ENCODE results near the gene RBM10. TPM values are rescaled to one million over a fixed set of nuclear protein-coding genes. Genes with fewer than 3 reads are reported as not detected.

The RBM10 gene
- total and polyA plus RNA-seq, 2 experiments from 2014 or later = 39.5 to 101 TPM

DNA sequence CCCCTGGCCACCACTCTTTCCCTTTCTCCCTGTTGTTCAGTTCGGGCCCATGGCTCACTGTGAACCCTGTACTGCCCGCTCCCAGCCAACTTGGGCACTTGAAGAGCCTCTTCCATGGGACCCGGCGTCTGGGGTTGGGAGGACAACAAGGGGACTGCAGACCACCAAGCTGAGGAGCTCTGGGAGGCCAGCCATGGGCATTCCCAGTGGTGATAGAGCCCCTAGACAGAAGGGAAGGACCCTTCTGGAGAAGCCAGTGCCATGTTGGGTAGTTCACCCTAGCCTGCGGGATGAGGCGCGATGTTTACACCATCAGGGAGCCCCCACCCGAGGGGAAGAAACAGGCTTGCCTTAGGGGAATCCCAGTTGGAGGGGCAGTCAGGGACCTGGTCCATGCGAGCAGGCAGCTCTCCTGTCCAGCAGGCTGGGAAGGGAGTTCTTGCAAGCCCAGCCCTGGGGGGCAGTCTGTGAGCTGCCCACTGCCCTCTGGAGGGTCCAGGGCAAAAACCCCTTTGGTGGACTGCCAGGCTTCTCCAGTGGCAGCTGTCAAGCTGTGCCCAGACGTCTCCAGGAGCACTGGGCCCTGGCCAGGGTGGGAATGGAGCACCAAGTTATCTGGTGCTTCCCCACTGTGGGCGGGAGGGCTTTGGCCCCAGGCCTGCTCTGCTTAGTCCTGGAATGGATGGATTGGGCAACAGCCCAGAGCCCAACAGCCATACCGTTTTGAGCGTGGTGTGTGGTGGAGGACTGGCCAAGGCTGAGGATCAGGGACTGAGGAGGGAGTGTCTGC is 24.9 kb downstream of the RBM10 start:
- H3K4me3 Mint-ChIP-seq = no peak overlapping the region
- no peaks in the 10 kb centered on the region; the same call in 2 of the 3 replicates for H3K4me1 Mint-ChIP-seq
- no peak overlapping the region for H3K27ac Mint-ChIP-seq
- H3K9me3 Mint-ChIP-seq = no peaks in the 10 kb centered on the region; the same call in 2 of the 3 replicates
- no peak for DNase-seq (ENCODE audit: low spot score)
- Histone ChIP-seq H3K79me2 (replicated peaks; ENCODE audit: insufficient read depth) (peaks cover 14% of the 10 kb centered on the region; the same call in 1 of the 2 replicates), H4K20me1 (replicated peaks; ENCODE audit: insufficient read depth) (no peaks in the 10 kb centered on the region), H3K4me1 (ENCODE audit: insufficient read depth) (no peaks in the 10 kb centered on the region), H3K27ac (ENCODE audit: low read depth) (no peak overlapping the region), H3K9me2 (ENCODE audit: insufficient read depth) (no peaks in the 10 kb centered on the region), H3K4me3 (no peak overlapping the region), H3K36me3 (ENCODE audit: insufficient read depth) (no peaks in the 10 kb centered on the region), H3K27me3 (ENCODE audit: insufficient read depth) (no peaks in the 10 kb centered on the region), H2AFZ (no peak overlapping the region), H3K4me2 (no peak overlapping the region), H3F3A (replicated peaks; ENCODE audit: low read depth) (no peaks in the 10 kb centered on the region)
- ATAC-seq = no peak
- peaks cover 25% of the 10 kb centered on the region for H3K36me3 Mint-ChIP-seq (ENCODE audit: low read depth)
- TF ChIP-seq EZH2 (IDR thresholded peaks at IDR 0.05; ENCODE audit: low read depth, unreplicated experiment) = no peak
- TF ChIP-seq POLR2AphosphoS5 (IDR thresholded peaks at IDR 0.05; ENCODE audit: low read depth) = no peak
- TF ChIP-seq, protein P1, sequence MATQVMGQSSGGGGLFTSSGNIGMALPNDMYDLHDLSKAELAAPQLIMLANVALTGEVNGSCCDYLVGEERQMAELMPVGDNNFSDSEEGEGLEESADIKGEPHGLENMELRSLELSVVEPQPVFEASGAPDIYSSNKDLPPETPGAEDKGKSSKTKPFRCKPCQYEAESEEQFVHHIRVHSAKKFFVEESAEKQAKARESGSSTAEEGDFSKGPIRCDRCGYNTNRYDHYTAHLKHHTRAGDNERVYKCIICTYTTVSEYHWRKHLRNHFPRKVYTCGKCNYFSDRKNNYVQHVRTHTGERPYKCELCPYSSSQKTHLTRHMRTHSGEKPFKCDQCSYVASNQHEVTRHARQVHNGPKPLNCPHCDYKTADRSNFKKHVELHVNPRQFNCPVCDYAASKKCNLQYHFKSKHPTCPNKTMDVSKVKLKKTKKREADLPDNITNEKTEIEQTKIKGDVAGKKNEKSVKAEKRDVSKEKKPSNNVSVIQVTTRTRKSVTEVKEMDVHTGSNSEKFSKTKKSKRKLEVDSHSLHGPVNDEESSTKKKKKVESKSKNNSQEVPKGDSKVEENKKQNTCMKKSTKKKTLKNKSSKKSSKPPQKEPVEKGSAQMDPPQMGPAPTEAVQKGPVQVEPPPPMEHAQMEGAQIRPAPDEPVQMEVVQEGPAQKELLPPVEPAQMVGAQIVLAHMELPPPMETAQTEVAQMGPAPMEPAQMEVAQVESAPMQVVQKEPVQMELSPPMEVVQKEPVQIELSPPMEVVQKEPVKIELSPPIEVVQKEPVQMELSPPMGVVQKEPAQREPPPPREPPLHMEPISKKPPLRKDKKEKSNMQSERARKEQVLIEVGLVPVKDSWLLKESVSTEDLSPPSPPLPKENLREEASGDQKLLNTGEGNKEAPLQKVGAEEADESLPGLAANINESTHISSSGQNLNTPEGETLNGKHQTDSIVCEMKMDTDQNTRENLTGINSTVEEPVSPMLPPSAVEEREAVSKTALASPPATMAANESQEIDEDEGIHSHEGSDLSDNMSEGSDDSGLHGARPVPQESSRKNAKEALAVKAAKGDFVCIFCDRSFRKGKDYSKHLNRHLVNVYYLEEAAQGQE (IDR thresholded peaks at IDR 0.05; ENCODE audit: unreplicated experiment) = no peak
- no peak for TF ChIP-seq ZNF114 (CRISPR knock-in tag; IDR thresholded peaks at IDR 0.05)
- no peak for TF ChIP-seq NANOG (IDR thresholded peaks at IDR 0.05; ENCODE audit: borderline replicate concordance)
- TF ChIP-seq, protein P2, sequence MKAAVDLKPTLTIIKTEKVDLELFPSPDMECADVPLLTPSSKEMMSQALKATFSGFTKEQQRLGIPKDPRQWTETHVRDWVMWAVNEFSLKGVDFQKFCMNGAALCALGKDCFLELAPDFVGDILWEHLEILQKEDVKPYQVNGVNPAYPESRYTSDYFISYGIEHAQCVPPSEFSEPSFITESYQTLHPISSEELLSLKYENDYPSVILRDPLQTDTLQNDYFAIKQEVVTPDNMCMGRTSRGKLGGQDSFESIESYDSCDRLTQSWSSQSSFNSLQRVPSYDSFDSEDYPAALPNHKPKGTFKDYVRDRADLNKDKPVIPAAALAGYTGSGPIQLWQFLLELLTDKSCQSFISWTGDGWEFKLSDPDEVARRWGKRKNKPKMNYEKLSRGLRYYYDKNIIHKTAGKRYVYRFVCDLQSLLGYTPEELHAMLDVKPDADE (IDR thresholded peaks at IDR 0.05) = no peak
- TF ChIP-seq, protein P3, sequence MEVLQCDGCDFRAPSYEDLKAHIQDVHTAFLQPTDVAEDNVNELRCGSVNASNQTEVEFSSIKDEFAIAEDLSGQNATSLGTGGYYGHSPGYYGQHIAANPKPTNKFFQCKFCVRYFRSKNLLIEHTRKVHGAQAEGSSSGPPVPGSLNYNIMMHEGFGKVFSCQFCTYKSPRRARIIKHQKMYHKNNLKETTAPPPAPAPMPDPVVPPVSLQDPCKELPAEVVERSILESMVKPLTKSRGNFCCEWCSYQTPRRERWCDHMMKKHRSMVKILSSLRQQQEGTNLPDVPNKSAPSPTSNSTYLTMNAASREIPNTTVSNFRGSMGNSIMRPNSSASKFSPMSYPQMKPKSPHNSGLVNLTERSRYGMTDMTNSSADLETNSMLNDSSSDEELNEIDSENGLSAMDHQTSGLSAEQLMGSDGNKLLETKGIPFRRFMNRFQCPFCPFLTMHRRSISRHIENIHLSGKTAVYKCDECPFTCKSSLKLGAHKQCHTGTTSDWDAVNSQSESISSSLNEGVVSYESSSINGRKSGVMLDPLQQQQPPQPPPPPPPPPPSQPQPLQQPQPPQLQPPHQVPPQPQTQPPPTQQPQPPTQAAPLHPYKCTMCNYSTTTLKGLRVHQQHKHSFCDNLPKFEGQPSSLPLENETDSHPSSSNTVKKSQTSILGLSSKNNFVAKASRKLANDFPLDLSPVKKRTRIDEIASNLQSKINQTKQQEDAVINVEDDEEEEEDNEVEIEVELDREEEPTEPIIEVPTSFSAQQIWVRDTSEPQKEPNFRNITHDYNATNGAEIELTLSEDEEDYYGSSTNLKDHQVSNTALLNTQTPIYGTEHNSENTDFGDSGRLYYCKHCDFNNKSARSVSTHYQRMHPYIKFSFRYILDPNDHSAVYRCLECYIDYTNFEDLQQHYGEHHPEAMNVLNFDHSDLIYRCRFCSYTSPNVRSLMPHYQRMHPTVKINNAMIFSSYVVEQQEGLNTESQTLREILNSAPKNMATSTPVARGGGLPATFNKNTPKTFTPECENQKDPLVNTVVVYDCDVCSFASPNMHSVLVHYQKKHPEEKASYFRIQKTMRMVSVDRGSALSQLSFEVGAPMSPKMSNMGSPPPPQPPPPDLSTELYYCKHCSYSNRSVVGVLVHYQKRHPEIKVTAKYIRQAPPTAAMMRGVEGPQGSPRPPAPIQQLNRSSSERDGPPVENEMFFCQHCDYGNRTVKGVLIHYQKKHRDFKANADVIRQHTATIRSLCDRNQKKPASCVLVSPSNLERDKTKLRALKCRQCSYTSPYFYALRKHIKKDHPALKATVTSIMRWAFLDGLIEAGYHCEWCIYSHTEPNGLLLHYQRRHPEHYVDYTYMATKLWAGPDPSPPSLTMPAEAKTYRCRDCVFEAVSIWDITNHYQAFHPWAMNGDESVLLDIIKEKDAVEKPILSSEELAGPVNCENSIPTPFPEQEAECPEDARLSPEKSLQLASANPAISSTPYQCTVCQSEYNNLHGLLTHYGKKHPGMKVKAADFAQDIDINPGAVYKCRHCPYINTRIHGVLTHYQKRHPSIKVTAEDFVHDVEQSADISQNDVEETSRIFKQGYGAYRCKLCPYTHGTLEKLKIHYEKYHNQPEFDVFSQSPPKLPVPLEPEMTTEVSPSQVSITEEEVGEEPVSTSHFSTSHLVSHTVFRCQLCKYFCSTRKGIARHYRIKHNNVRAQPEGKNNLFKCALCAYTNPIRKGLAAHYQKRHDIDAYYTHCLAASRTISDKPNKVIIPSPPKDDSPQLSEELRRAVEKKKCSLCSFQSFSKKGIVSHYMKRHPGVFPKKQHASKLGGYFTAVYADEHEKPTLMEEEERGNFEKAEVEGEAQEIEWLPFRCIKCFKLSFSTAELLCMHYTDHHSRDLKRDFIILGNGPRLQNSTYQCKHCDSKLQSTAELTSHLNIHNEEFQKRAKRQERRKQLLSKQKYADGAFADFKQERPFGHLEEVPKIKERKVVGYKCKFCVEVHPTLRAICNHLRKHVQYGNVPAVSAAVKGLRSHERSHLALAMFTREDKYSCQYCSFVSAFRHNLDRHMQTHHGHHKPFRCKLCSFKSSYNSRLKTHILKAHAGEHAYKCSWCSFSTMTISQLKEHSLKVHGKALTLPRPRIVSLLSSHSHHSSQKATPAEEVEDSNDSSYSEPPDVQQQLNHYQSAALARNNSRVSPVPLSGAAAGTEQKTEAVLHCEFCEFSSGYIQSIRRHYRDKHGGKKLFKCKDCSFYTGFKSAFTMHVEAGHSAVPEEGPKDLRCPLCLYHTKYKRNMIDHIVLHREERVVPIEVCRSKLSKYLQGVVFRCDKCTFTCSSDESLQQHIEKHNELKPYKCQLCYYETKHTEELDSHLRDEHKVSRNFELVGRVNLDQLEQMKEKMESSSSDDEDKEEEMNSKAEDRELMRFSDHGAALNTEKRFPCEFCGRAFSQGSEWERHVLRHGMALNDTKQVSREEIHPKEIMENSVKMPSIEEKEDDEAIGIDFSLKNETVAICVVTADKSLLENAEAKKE (CRISPR knock-in tag; IDR thresholded peaks at IDR 0.05) = no peak
- no peak for TF ChIP-seq EZH2phosphoT487 (IDR thresholded peaks at IDR 0.05; ENCODE audit: unreplicated experiment)
- no peak for TF ChIP-seq ZNF331 (CRISPR knock-in tag; IDR thresholded peaks at IDR 0.05; ENCODE audit: low read depth)
- no peak for TF ChIP-seq STAT1 (IDR thresholded peaks at IDR 0.05; ENCODE audit: unreplicated experiment)
- TF ChIP-seq CREB1 (CRISPR knock-in tag; IDR thresholded peaks at IDR 0.05; ENCODE audit: low read depth) = no peak
- TF ChIP-seq, protein P4, sequence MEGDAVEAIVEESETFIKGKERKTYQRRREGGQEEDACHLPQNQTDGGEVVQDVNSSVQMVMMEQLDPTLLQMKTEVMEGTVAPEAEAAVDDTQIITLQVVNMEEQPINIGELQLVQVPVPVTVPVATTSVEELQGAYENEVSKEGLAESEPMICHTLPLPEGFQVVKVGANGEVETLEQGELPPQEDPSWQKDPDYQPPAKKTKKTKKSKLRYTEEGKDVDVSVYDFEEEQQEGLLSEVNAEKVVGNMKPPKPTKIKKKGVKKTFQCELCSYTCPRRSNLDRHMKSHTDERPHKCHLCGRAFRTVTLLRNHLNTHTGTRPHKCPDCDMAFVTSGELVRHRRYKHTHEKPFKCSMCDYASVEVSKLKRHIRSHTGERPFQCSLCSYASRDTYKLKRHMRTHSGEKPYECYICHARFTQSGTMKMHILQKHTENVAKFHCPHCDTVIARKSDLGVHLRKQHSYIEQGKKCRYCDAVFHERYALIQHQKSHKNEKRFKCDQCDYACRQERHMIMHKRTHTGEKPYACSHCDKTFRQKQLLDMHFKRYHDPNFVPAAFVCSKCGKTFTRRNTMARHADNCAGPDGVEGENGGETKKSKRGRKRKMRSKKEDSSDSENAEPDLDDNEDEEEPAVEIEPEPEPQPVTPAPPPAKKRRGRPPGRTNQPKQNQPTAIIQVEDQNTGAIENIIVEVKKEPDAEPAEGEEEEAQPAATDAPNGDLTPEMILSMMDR (conservative IDR thresholded peaks at IDR 0.05; ENCODE audit: low read depth in 2 of 2) = no peak
- TF ChIP-seq JUNB (IDR thresholded peaks at IDR 0.05; ENCODE audit: unreplicated experiment) = no peak
- peaks cover 3% of the 10 kb centered on the region for H3K27me3 Mint-ChIP-seq (ENCODE audit: insufficient read depth, low read depth, poor library complexity)

Measured in GM23338 (cell line).